NCI-H2171 (cell line): Measurements from ENCODE around the gene MTERF4.

Source experiments
- DNase-seq: peaks from one replicate; lab custom pipeline; 2025; lab: John Stamatoyannopoulos, UW

The MTERF4 gene

GRCh38 chr2:241088376-241088775, 13.7 kb downstream of the MTERF4 start:
- no peak for DNase-seq

GRCh38 chr2:241087420-241088268, 14.4 kb downstream of the MTERF4 start:
- DNase-seq, result no peak

- no peak for DNase-seq
Measured at GRCh38 chr2:241084856-241085444, 17.1 kb downstream of the MTERF4 start.

GRCh38 chr2:241083091-241083415, 19.0 kb downstream of the MTERF4 start:
- DNase-seq, result no peak

GRCh38 chr2:241082341-241083090, 19.6 kb downstream of the MTERF4 start:
- DNase-seq, result no peak

GRCh38 chr2:241081643-241082340, 20.3 kb downstream of the MTERF4 start:
- no peak for DNase-seq

- DNase-seq, result no peak
Measured at GRCh38 chr2:241081190-241081642, 20.9 kb downstream of the MTERF4 start.

- DNase-seq, result no peak
Measured at GRCh38 chr2:241080405-241081189, 21.5 kb downstream of the MTERF4 start.

GRCh38 chr2:241074901-241075540, 27.1 kb downstream of the MTERF4 start:
- no peak for DNase-seq

- DNase-seq, result no peak
Measured at GRCh38 chr2:241074065-241074818, 27.8 kb downstream of the MTERF4 start.

GRCh38 chr2:241073166-241074064, 28.7 kb downstream of the MTERF4 start:
- DNase-seq, result no peak

GRCh38 chr2:241072553-241073165, 29.4 kb downstream of the MTERF4 start:
- DNase-seq, result no peak

GRCh38 chr2:241072151-241072550, 29.9 kb downstream of the MTERF4 start:
- no peak for DNase-seq

GRCh38 chr2:241071677-241072111, 30.4 kb downstream of the MTERF4 start:
- no peak for DNase-seq

GRCh38 chr2:241070811-241071676, 31.0 kb downstream of the MTERF4 start:
- DNase-seq, result no peak

- DNase-seq, result no peak
Measured at GRCh38 chr2:241070361-241070760, 31.7 kb downstream of the MTERF4 start.

- DNase-seq, result no peak
Measured at GRCh38 chr2:241069821-241070281, 32.2 kb downstream of the MTERF4 start.
